ENCODE measurements around the gene TLE7. TPM values are rescaled to one million over a fixed set of nuclear protein-coding genes. Genes with fewer than 3 reads are reported as not detected.

TLE7 gene
- total RNA-seq, 2 donors from 2014 or later: 0.22 to 0.24 TPM

DNA sequence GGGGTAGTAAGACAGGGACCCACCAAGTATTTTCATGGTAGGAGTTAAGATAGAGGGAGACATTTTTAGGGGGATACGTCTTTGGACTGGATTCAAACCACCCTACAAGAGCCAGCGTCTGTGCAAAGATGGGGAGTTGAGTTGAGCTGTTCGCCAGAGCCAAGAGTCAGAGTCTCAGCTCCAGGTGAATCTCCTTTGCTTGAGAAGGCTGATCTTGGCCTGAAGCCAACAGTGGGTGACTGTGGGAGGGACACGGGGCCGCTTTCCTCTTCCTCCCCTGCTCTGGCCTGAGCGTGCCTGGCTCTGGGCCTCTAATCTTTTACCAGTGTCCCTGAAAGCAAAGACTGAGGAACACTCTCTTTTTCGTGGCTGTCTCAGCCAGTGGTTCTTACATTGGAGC is 5.4 kb downstream of the TLE7 start:
- no peaks in the 10 kb centered on the region for H3K9me3 ChIP-seq (ENCODE audit: control insufficient read depth, low read length)
- 89 to 92% methylated on average over 5 to 7 of the region's 7 CpGs for WGBS, 2 experiments (ENCODE audit: insufficient coverage in 1 of 2, insufficient read length in 1 of 2)
- Mint-ChIP-seq H3K36me3 (ENCODE audit: low read depth) (no peaks in the 10 kb centered on the region), H3K27me3 (ENCODE audit: insufficient read depth) (peaks cover 54% of the 10 kb centered on the region), H3K4me1 (no peaks in the 10 kb centered on the region), H3K27ac (no peak overlapping the region), H3K4me3 (no peak overlapping the region), H3K9me3 (peaks cover 5% of the 10 kb centered on the region)
- H3K36me3 ChIP-seq (ENCODE audit: control insufficient read depth, insufficient read depth, low read length): no peaks in the 10 kb centered on the region
- H3K4me1 ChIP-seq (ENCODE audit: control insufficient read depth, insufficient read depth, low read length): peaks cover 1% of the 10 kb centered on the region
- no peak overlapping the region for H3K4me3 ChIP-seq (ENCODE audit: low read length)
- H3K9ac ChIP-seq (ENCODE audit: extremely low read depth, low read length, poor library complexity, severe bottlenecking): no peak overlapping the region
- peaks cover 44% of the 10 kb centered on the region for H3K27me3 ChIP-seq (ENCODE audit: control insufficient read depth, insufficient read depth, low read length, poor library complexity, severe bottlenecking)
- DNase-seq: no peak
- TF ChIP-seq, protein P1, sequence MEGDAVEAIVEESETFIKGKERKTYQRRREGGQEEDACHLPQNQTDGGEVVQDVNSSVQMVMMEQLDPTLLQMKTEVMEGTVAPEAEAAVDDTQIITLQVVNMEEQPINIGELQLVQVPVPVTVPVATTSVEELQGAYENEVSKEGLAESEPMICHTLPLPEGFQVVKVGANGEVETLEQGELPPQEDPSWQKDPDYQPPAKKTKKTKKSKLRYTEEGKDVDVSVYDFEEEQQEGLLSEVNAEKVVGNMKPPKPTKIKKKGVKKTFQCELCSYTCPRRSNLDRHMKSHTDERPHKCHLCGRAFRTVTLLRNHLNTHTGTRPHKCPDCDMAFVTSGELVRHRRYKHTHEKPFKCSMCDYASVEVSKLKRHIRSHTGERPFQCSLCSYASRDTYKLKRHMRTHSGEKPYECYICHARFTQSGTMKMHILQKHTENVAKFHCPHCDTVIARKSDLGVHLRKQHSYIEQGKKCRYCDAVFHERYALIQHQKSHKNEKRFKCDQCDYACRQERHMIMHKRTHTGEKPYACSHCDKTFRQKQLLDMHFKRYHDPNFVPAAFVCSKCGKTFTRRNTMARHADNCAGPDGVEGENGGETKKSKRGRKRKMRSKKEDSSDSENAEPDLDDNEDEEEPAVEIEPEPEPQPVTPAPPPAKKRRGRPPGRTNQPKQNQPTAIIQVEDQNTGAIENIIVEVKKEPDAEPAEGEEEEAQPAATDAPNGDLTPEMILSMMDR (conservative IDR thresholded peaks at IDR 0.05): no peak
- no peak overlapping the region for H3K27ac ChIP-seq (ENCODE audit: low read depth, low read length)

DNA sequence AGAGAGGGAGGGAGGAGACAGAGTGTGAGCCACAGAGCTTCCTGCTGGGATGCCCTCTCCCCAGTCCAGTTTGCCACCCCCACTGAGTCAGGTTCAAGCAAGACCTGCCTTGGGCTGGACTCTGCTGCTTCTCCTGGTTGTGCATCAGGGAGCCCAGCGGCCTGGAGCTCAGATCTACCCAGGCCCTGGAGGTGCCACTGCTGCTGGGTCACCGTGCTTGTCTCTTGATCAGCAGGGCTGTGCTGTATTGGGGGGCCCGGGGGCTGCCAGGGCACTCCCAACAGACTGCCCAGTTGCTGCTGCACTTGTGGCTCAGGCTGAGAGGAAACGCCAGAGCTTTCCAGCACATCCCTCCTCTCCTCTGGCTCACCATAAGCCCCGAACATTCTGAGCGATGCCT is 8.9 kb downstream of the TLE7 start:
- Mint-ChIP-seq H3K4me1 (peaks cover 4% of the 10 kb centered on the region), H3K9me3 (no peaks in the 10 kb centered on the region), H3K36me3 (ENCODE audit: low read depth) (no peaks in the 10 kb centered on the region), H3K27ac (no peak overlapping the region), H3K27me3 (ENCODE audit: insufficient read depth) (peaks cover 51% of the 10 kb centered on the region), H3K4me3 (no peak overlapping the region)
- Histone ChIP-seq H3K9ac (ENCODE audit: extremely low read depth, low read length, poor library complexity, severe bottlenecking) (no peak overlapping the region), H3K4me1 (ENCODE audit: control insufficient read depth, insufficient read depth, low read length) (peaks cover 15% of the 10 kb centered on the region), H3K4me3 (ENCODE audit: low read length) (no peak overlapping the region), H3K9me3 (ENCODE audit: control insufficient read depth, low read length) (no peaks in the 10 kb centered on the region), H3K27ac (ENCODE audit: low read depth, low read length) (no peak overlapping the region), H3K36me3 (ENCODE audit: control insufficient read depth, insufficient read depth, low read length) (no peaks in the 10 kb centered on the region), H3K27me3 (ENCODE audit: control insufficient read depth, insufficient read depth, low read length, poor library complexity, severe bottlenecking) (peaks cover 23% of the 10 kb centered on the region)
- no peak for DNase-seq
- TF ChIP-seq, protein P1 (conservative IDR thresholded peaks at IDR 0.05): no peak
- 87 to 89% methylated on average over 5 to 6 of the region's 6 CpGs for WGBS, 2 experiments (ENCODE audit: insufficient coverage in 1 of 2, insufficient read length in 1 of 2)

DNA sequence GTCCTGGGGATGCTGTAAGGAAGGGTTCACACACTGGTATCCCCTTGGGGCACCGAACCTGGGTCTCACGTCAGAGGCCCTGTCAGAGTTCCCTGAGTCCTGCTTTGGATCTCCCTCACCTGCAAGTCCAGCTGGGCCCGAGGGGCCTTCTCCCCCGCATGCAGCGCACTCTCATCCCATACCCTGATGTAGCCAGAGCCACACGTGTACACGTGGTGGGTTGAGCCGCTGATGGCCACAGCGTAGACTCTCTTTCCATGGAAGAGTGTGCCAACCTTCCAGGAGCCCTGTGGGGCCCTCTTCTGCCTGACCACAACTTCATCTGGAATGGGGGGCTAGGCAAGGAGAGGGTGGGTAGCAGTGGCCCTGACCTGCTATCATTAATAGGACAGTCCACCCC is 9.9 kb downstream of the TLE7 start:
- no peaks in the 10 kb centered on the region for H3K9me3 ChIP-seq (ENCODE audit: control insufficient read depth, low read length)
- H3K27me3 ChIP-seq (ENCODE audit: control insufficient read depth, insufficient read depth, low read length, poor library complexity, severe bottlenecking): peaks cover 14% of the 10 kb centered on the region
- H3K9ac ChIP-seq (ENCODE audit: extremely low read depth, low read length, poor library complexity, severe bottlenecking): no peak overlapping the region
- H3K4me1 ChIP-seq (ENCODE audit: control insufficient read depth, insufficient read depth, low read length): peaks cover 15% of the 10 kb centered on the region
- no peak overlapping the region for H3K27ac ChIP-seq (ENCODE audit: low read depth, low read length)
- H3K27me3 Mint-ChIP-seq (ENCODE audit: insufficient read depth): peaks cover 41% of the 10 kb centered on the region
- DNase-seq: no peak
- H3K36me3 ChIP-seq (ENCODE audit: control insufficient read depth, insufficient read depth, low read length): no peaks in the 10 kb centered on the region
- no peak overlapping the region for H3K4me3 ChIP-seq (ENCODE audit: low read length)
- TF ChIP-seq, protein P1 (conservative IDR thresholded peaks at IDR 0.05): no peak
- H3K27ac Mint-ChIP-seq: no peak overlapping the region
- no peak overlapping the region for H3K4me3 Mint-ChIP-seq
- no peaks in the 10 kb centered on the region for H3K36me3 Mint-ChIP-seq (ENCODE audit: low read depth)
- H3K4me1 Mint-ChIP-seq: peaks cover 6% of the 10 kb centered on the region
- no peaks in the 10 kb centered on the region for H3K9me3 Mint-ChIP-seq
- 88 to 100% methylated on average over 2 to 9 of the region's 9 CpGs for WGBS, 2 experiments (ENCODE audit: insufficient coverage in 1 of 2, insufficient read length in 1 of 2)

Data from endodermal cell (in vitro differentiated cells).